Transverse colon (tissue), 4 donors: ENCODE results near the gene SLC43A3. TPM values are rescaled to one million over a fixed set of nuclear protein-coding genes. Genes with fewer than 3 reads are reported as not detected.

Experiments used
- DNase-seq: peaks from one replicate; pipeline ENCODE4 v3.0.0-alpha.2; 2019
- H3K27ac ChIP-seq, 4 donors: fragments of 200-600 bp; sonication (generic); 2 replicates each; pipeline ENCODE4 v1.5.1; 2016 to 2018; ENCODE audit warnings: inconsistent platforms in 4 of 4
- H3K27me3 ChIP-seq: fragments of 200-600 bp; sonication (generic); 2 replicates; pipeline ENCODE4 v1.5.1; 2017; ENCODE audit warnings: inconsistent platforms
- H3K36me3 ChIP-seq, 4 donors: fragments of 200-600 bp; sonication (generic); 2 replicates each; pipeline ENCODE4 v1.5.1; 2017 to 2019; ENCODE audit warnings: inconsistent platforms in 4 of 4
- H3K4me1 ChIP-seq, 4 donors: fragments of 200-600 bp; sonication (generic); 2 replicates each; pipeline ENCODE4 v1.5.1; 2017 to 2020; ENCODE audit warnings: inconsistent platforms in 4 of 4
- H3K4me3 ChIP-seq, 4 donors: fragments of 200-600 bp; sonication (generic); 1 replicate in 1 of 4; 2 replicates in 3 of 4; pipeline versions ENCODE4 v1.5.1 to v1.6.1; 2017 to 2019; ENCODE audit warnings: inconsistent platforms in 4 of 4
- H3K9me3 ChIP-seq, 2 donors: fragments of 200-600 bp; sonication (generic); 2 replicates each; pipeline ENCODE4 v1.5.1; 2017 to 2019; ENCODE audit warnings: inconsistent platforms in 2 of 2
- CTCF ChIP-seq, 5 experiments: fragments of 200-600 bp in 3 of 5; fragments of 450-650 bp in 2 of 5; sonication (generic) in 3 of 5; IDR thresholded peaks; 1 replicate in 2 of 5; 2 replicates in 3 of 5; pipeline ENCODE4 v1.5.1; 2016 to 2017; ENCODE audit warnings: antibody characterized with exemption in 5 of 5, inconsistent platforms in 3 of 5, mild to moderate bottlenecking in 2 of 5, moderate library complexity in 1 of 5
- EP300 ChIP-seq: sonication (generic); formaldehyde crosslinking; IDR thresholded peaks from one replicate; pipeline ENCODE4 v1.6.1; 2017; ENCODE audit warnings: antibody characterized with exemption, low read depth
- POLR2A ChIP-seq: fragments of 450-650 bp; IDR thresholded peaks from one replicate; pipeline ENCODE4 v1.6.1; 2016; ENCODE audit warnings: antibody characterized with exemption, mild to moderate bottlenecking, moderate library complexity
- POLR2AphosphoS5 ChIP-seq, 3 donors: sonication (generic); formaldehyde crosslinking; IDR thresholded peaks; one replicate each; pipeline ENCODE4 v1.6.1; 2016; ENCODE audit warnings: antibody characterized with exemption in 3 of 3
- WGBS, 2 donors: methylation state at CpG; one replicate each; pipeline ENCODE4 v1.1.5; 2018; ENCODE audit warnings: low coverage in 1 of 2; 5-methylcytosine and 5-hydroxymethylcytosine counted together
- in situ Hi-C, 4 donors: fragments of 200-750 bp; cut with MboI; loops; one replicate each; pipeline versions ENCODE4 v1.15.0 to v1.15.1; 2017; ENCODE audit warnings: low sequenced_read_pairs in 3 of 4, low pct_ligation_motif_present in 1 of 4, low pct_unique_long_range_greater_than_20kb in 1 of 4
- intact Hi-C: fragments of 100-400 bp; cut with DNase I; formaldehyde crosslinking; loops from one replicate; pipeline ENCODE4 v1.15.1; 2023; ENCODE audit warnings: low total_unique reads
- total RNA-seq, 4 donors: library from RNA; depleted of rRNA; stranded (reverse); fragments of >200 nt; gene quantifications; one replicate each; pipeline ENCODE4 v1.1.0, GENCODE V29; 2016

SLC43A3 gene
- total RNA-seq, 4 donors from 2014 or later: 6.0 to 35.9 (median 19.4) TPM

DNA sequence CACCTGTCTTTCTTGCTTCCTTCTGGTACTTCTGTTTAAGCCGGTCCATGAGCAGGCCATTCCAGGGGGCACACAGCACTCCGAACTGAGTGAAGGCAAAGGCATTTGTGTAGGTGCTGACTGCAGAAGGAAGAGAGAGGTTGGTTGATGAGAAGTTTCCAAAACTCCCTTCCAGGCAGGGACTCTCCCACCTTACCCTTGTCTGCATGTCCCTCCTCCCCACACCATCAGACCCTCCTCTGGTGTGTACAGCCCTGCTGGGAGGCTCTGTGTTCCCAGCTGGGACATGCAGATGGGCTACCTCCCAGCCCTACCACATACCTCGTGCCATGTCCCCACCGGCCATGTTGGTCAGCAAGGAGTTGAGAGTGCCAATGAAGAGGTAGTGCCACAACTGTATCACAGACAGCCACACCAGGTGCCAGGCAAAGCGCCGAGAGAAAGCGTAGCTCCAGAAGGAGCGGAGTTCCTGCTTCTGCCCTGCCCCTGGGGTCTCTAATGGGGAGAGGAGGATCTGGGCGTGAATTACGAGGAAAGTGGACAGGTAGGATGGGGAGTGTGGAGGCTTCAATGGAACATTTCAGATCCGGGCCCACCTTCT lies 12.2 kb downstream of the SLC43A3 start:
- intact Hi-C loops: loop anchor here (2.0 kb wide), 1 partner anchor 24 kb away; no protein-coding TSS in a partner anchor
- TF ChIP-seq CTCF (IDR thresholded peaks at IDR 0.05) (no peak), POLR2A (no peak), POLR2AphosphoS5 (IDR thresholded peaks at IDR 0.05) (no peak), EP300 (no peak)
- in situ Hi-C loops: no loop called here
- Histone ChIP-seq H3K27ac (no peak overlapping the region), H3K4me1 (no peaks in the 10 kb centered on the region), H3K4me3 (no peak overlapping the region), H3K9me3 (no peaks in the 10 kb centered on the region), H3K27me3 (no peaks in the 10 kb centered on the region), H3K36me3 (peaks cover 0 to 6% (median 0%) of the 10 kb centered on the region in 4 donors)
- 96 to 100% methylated on average over 4 to 11 of the region's 11 CpGs for WGBS, 2 donors
- DNase-seq: no peak

DNA sequence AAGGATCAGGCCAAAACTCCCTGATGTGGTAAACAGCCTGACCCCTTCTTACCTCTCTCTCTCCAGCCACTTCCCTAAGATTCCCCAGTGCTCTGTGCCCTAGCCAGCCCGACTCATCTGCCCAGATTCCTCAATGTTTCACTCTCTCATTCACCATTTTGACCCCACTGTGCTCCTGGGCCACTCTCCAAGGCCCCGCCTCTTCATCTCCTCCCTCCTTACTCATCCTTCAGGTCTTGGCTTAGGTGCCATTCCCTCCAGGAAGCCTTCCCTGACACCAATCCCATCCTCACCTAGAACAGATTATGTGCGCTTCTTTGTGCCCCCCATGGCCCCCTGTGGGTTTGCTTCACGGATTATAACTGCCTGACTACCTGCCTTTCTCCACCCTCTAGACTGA lies 13.2 kb downstream of the SLC43A3 start:
- Histone ChIP-seq H3K9me3 (no peaks in the 10 kb centered on the region), H3K4me3 (no peak overlapping the region), H3K4me1 (no peaks in the 10 kb centered on the region), H3K27me3 (no peaks in the 10 kb centered on the region), H3K27ac (no peak overlapping the region), H3K36me3 (peaks cover 0 to 6% (median 0%) of the 10 kb centered on the region in 4 donors)
- WGBS, 2 donors: 88 to 90% methylated on average over 4 of the region's 4 CpGs
- no peak for DNase-seq
- in situ Hi-C loops: no loop called here
- intact Hi-C loops: loop anchor here (2.0 kb wide), 1 partner anchor 25 kb away; no protein-coding TSS in a partner anchor
- TF ChIP-seq POLR2A: no peak
- TF ChIP-seq CTCF (IDR thresholded peaks at IDR 0.05): no peak
- no peak for TF ChIP-seq EP300
- TF ChIP-seq POLR2AphosphoS5 (IDR thresholded peaks at IDR 0.05): no peak

DNA sequence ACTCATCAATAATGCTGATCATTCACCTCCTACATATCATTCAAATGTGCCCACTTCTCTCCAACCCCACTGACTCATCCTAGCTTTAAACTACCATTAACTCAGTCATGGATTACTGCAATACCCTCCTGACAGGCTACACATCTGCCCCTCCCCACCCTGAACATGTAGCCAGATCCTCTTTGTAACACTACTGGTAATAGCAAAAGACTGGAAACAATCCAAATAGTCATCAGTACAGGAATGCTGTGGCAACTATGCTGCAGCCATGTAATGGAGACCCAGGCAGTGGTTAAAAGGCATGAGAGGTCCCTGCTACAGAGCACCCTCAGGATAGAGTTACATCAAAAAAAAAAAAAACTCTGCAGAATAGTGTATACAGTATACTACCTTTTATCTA lies 16.6 kb downstream of the SLC43A3 start:
- no peak for DNase-seq
- no peaks in the 10 kb centered on the region for H3K27me3 ChIP-seq
- no peaks in the 10 kb centered on the region for H3K36me3 ChIP-seq
- no peaks in the 10 kb centered on the region for H3K9me3 ChIP-seq
- peaks cover 0 to 7% (median 0%) of the 10 kb centered on the region in 4 donors for H3K4me1 ChIP-seq
- intact Hi-C loops: no loop called here
- no peak for TF ChIP-seq CTCF (IDR thresholded peaks at IDR 0.05)
- in situ Hi-C loops: no loop called here
- no peak overlapping the region for H3K4me3 ChIP-seq
- H3K27ac ChIP-seq: no peak overlapping the region

DNA sequence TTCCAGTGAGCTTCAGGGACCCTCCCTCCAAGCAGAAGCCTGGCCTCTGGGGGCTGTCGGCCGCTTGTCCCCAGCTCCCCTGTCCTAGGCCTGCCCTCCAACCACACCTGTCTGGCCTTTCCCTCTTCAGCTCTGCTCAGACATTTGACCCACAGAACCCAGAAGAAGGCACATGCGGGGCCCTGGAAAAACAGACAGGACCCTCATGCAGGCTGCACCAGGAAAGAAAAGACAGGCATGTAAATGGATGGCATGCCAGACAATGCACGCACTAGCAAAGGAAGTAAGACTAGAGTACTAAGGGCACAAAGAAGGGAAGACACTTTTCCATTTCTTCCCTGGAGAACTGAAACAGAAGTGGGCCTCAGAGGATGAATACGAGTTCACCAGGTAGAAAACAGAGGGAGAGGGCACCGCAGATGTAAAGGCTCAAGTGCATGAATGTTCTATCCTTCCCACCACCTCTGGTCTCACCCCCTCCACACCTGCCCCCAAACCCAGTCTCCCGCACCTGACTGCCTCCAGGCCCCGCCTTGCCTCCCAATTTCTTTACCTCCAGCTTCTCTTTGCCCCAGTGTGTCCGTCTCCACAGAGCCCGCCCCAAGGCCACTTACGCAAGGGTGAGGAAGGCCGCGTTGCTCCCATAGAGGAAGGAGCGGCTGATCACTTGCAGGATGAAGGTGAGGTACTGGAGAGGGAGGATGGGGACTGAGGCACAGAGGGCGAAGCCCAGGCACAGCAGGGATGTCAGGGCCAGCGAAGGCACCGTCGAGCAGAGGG lies 17.4 kb downstream of the SLC43A3 start:
- Histone ChIP-seq H3K9me3 (no peaks in the 10 kb centered on the region), H3K27ac (no peak overlapping the region), H3K27me3 (no peaks in the 10 kb centered on the region), H3K4me1 (peaks cover 0 to 7% (median 0%) of the 10 kb centered on the region in 4 donors), H3K36me3 (no peaks in the 10 kb centered on the region), H3K4me3 (no peak overlapping the region)
- intact Hi-C loops (no loop called here), in situ Hi-C loops (no loop called here)
- WGBS, 2 donors: 97 to 100% methylated on average over 1 to 18 of the region's 18 CpGs
- no peak for DNase-seq
- TF ChIP-seq CTCF (IDR thresholded peaks at IDR 0.05): no peak
